Brain microvascular endothelial cell (primary cell): ENCODE results near the gene ANKRD40CL.

Source experiments
- DNase-seq: peaks from one replicate; pipeline ENCODE4 v3.0.0-alpha.2; 2020
- H3K27ac ChIP-seq: fragments of 250-450 bp; sonication (Bioruptor Pico); 2 replicates; pipeline ENCODE4 v1.5.1; 2020; ENCODE audit warnings: mild to moderate bottlenecking, moderate library complexity
- H3K27me3 ChIP-seq: fragments of 250-450 bp; sonication (Bioruptor Pico); replicated peaks from 2 replicates; pipeline ENCODE4 v1.5.1; 2020; ENCODE audit warnings: mild to moderate bottlenecking
- H3K36me3 ChIP-seq: fragments of 250-450 bp; sonication (Bioruptor Pico); replicated peaks from 2 replicates; pipeline ENCODE4 v1.5.1; 2020; ENCODE audit warnings: mild to moderate bottlenecking
- H3K4me3 ChIP-seq: 2 replicates; pipeline ENCODE4 v1.5.1; 2011; ENCODE audit warnings: low read depth, mild to moderate bottlenecking, control low read depth, low read length, moderate library complexity
- in situ Hi-C: cut with HindIII; loops from 2 replicates; pipeline ENCODE4 v1.10.0; 2017; ENCODE audit warnings: low sequenced_read_pairs, low pct_ligation_motif_present
- TF ChIP-seq, protein P1 (sequence below): IDR thresholded peaks from 2 replicates; pipeline ENCODE4 v1.5.1; 2011; ENCODE audit warnings: low read depth, mild to moderate bottlenecking, moderate library complexity, low read length, control low read depth, inconsistent platforms; ENCODE audit errors: missing control alignments

ANKRD40CL gene

GRCh38 chr17:50778471-50778870 is 11.2 kb upstream of the ANKRD40CL start:
- in situ Hi-C loops: no loop called here
- TF ChIP-seq, protein P1, sequence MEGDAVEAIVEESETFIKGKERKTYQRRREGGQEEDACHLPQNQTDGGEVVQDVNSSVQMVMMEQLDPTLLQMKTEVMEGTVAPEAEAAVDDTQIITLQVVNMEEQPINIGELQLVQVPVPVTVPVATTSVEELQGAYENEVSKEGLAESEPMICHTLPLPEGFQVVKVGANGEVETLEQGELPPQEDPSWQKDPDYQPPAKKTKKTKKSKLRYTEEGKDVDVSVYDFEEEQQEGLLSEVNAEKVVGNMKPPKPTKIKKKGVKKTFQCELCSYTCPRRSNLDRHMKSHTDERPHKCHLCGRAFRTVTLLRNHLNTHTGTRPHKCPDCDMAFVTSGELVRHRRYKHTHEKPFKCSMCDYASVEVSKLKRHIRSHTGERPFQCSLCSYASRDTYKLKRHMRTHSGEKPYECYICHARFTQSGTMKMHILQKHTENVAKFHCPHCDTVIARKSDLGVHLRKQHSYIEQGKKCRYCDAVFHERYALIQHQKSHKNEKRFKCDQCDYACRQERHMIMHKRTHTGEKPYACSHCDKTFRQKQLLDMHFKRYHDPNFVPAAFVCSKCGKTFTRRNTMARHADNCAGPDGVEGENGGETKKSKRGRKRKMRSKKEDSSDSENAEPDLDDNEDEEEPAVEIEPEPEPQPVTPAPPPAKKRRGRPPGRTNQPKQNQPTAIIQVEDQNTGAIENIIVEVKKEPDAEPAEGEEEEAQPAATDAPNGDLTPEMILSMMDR: no peak

DNA sequence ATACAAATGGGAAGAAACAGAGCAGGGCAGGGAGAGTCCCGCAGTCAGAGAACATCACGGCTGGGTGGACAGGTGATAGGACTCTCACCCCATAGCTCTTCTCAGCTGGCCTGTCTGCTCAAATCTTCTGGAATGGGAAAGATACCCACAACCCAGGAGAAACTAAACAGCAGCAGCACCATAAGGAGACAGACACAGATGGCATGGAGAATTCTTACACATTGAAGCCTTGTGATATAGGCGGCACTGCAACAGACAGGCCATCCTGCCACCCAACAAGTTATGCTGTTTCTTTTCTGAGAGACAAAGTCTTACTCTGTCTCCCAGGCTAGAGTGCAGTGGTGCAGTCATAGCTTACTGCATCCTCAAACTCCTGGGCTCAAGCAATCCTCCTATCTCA is 8.6 kb upstream of the ANKRD40CL start:
- in situ Hi-C loops: no loop called here
- H3K36me3 ChIP-seq: no peaks in the 10 kb centered on the region
- DNase-seq: no peak
- no peak overlapping the region for H3K27ac ChIP-seq
- H3K27me3 ChIP-seq: no peaks in the 10 kb centered on the region
- TF ChIP-seq, protein P1: no peak
- H3K4me3 ChIP-seq: no peak overlapping the region

More at GRCh38 chr17:50778471-50778870, 11.2 kb upstream of the ANKRD40CL start:
- Histone ChIP-seq H3K27me3 (no peaks in the 10 kb centered on the region), H3K4me3 (no peak overlapping the region), H3K27ac (no peak overlapping the region), H3K36me3 (no peaks in the 10 kb centered on the region)
- DNase-seq: no peak

GRCh38 chr17:50774225-50774803 is 7.0 kb upstream of the ANKRD40CL start:
- TF ChIP-seq, protein P1: no peak
- no peaks in the 10 kb centered on the region for H3K27me3 ChIP-seq
- no peak overlapping the region for H3K27ac ChIP-seq
- no peak overlapping the region for H3K4me3 ChIP-seq
- in situ Hi-C loops: no loop called here
- H3K36me3 ChIP-seq: no peaks in the 10 kb centered on the region
- DNase-seq: no peak

GRCh38 chr17:50771991-50772785 is 4.9 kb upstream of the ANKRD40CL start:
- Histone ChIP-seq H3K27ac (no peak overlapping the region), H3K27me3 (no peaks in the 10 kb centered on the region), H3K4me3 (no peak overlapping the region), H3K36me3 (no peaks in the 10 kb centered on the region)
- TF ChIP-seq, protein P1: no peak
- DNase-seq: no peak
- in situ Hi-C loops: no loop called here

GRCh38 chr17:50770346-50770745 is 3.0 kb upstream of the ANKRD40CL start:
- no peaks in the 10 kb centered on the region for H3K36me3 ChIP-seq
- TF ChIP-seq, protein P1: no peak
- in situ Hi-C loops: no loop called here
- no peak overlapping the region for H3K4me3 ChIP-seq
- no peak overlapping the region for H3K27ac ChIP-seq
- no peaks in the 10 kb centered on the region for H3K27me3 ChIP-seq
- DNase-seq: no peak

GRCh38 chr17:50769884-50770283 is 2.6 kb upstream of the ANKRD40CL start:
- H3K36me3 ChIP-seq: no peaks in the 10 kb centered on the region
- TF ChIP-seq, protein P1: no peak
- no peak for DNase-seq
- H3K4me3 ChIP-seq: no peak overlapping the region
- no peak overlapping the region for H3K27ac ChIP-seq
- in situ Hi-C loops: no loop called here
- no peaks in the 10 kb centered on the region for H3K27me3 ChIP-seq
